Measurements from ENCODE around the gene CPPED1. TPM values are rescaled to one million over a fixed set of nuclear protein-coding genes. Genes with fewer than 3 reads are reported as not detected.

Gene CPPED1
- total and polyA plus RNA-seq, 2 of the 4 experiments (the other 2 are of a cell fraction) = 5.1 to 6.5 TPM

- POLR2A ChIA-PET (ENCODE audit: unreplicated experiment) = no interaction called here
These were observed 5.5 kb downstream of the CPPED1 start for GRCh38 chr16:12798171-12798570.

More at GRCh38 chr16:12798171-12798570, 5.5 kb downstream of the CPPED1 start:
- TF ChIP-seq CHD1 (IDR thresholded peaks at IDR 0.05; ENCODE audit: low read depth, low read length) (no peak), ELK1 (IDR thresholded peaks at IDR 0.05; ENCODE audit: borderline replicate concordance, low read depth, low read length) (no peak), MXI1 (IDR thresholded peaks at IDR 0.05; ENCODE audit: borderline replicate concordance, low read depth, low read length) (no peak), MAFK (IDR thresholded peaks at IDR 0.05; ENCODE audit: low read depth, low read length) (no peak), BHLHE40 (IDR thresholded peaks at IDR 0.05; ENCODE audit: low read depth, low read length) (no peak), MAZ (IDR thresholded peaks at IDR 0.05; ENCODE audit: borderline replicate concordance, low read depth, low read length) (no peak), CEBPB (IDR thresholded peaks at IDR 0.05; ENCODE audit: low read depth, low read length) (no peak), FOS (IDR thresholded peaks at IDR 0.05; ENCODE audit: low read depth, low read length) (no peak), RFX5 (IDR thresholded peaks at IDR 0.05; ENCODE audit: low read depth, low read length) (no peak), CTCF (conservative IDR thresholded peaks at IDR 0.05; ENCODE audit: low read depth, low read length) (no peak), RAD21 (IDR thresholded peaks at IDR 0.05; ENCODE audit: low read length) (no peak), SMC3 (IDR thresholded peaks at IDR 0.05; ENCODE audit: low read depth, low read length) (no peak), NFE2L2 (IDR thresholded peaks at IDR 0.05; ENCODE audit: low read depth, low read length) (no peak), POLR2A (IDR thresholded peaks at IDR 0.05; ENCODE audit: low read depth, low read length) (no peak), RCOR1 (IDR thresholded peaks at IDR 0.05; ENCODE audit: insufficient replicate concordance, low read length) (no peak)
- H2BK5ac ChIP-seq (ENCODE audit: low read depth, low read length, poor library complexity, severe bottlenecking) = no peak overlapping the region
- H2BK20ac ChIP-seq (ENCODE audit: low read depth, low read length) = no peak overlapping the region
- H3K23ac ChIP-seq (ENCODE audit: low read depth, low read length) = no peak overlapping the region
- ATAC-seq (ENCODE audit: low read depth) (no peak), DNase-seq (no peak)
- no peak overlapping the region for H3K14ac ChIP-seq (replicated peaks; ENCODE audit: low read depth, low read length)
- no peak overlapping the region for H3K18ac ChIP-seq (ENCODE audit: low read depth, low read length)
- H4K20me1 ChIP-seq (ENCODE audit: insufficient read depth, low read length) = no peaks in the 10 kb centered on the region
- no peaks in the 10 kb centered on the region for H3K9me3 ChIP-seq (ENCODE audit: control insufficient read depth, insufficient read depth, low read length)
- intact Hi-C loops (cut with micrococcal nuclease) (no loop called here), in situ Hi-C loops (cut with MboI; ENCODE audit: low sequenced_read_pairs) (no loop called here), dilution Hi-C loops (cut with HindIII; ENCODE audit: low sequenced_read_pairs, unreplicated experiment) (no loop called here)
- H3K4me1 ChIP-seq (ENCODE audit: control insufficient read depth, insufficient read depth, low read length) = peaks cover 4% of the 10 kb centered on the region
- H2BK15ac ChIP-seq (ENCODE audit: low read depth, low read length) = no peak overlapping the region
- H3K79me1 ChIP-seq (ENCODE audit: low read depth in 1 of 2, low read length in 2 of 2) = peaks cover 7 to 15% of the 10 kb centered on the region in 2 experiments; a peak in 3 of 4 replicates
- H3K4ac ChIP-seq (ENCODE audit: low read depth, low read length) = no peak overlapping the region
- no peaks in the 10 kb centered on the region for H3K36me3 ChIP-seq (ENCODE audit: control insufficient read depth, insufficient read depth, low read length)
- no peak overlapping the region for H4K91ac ChIP-seq (ENCODE audit: insufficient read depth, low read depth, low read length)
- no peak overlapping the region for H2AK9ac ChIP-seq (replicated peaks; ENCODE audit: low read depth, low read length, poor library complexity)
- H3K27me3 ChIP-seq (ENCODE audit: control insufficient read depth, insufficient read depth, low read length) = no peaks in the 10 kb centered on the region
- H2BK120ac ChIP-seq (ENCODE audit: low read depth, low read length) = no peak overlapping the region
- H3K4me3 ChIP-seq (ENCODE audit: insufficient read depth, low read depth, low read length) = no peak overlapping the region
- no peak overlapping the region for H2AFZ ChIP-seq (replicated peaks; ENCODE audit: low read length, poor library complexity)
- CTCF ChIA-PET = interaction anchor here (0.6 kb wide), 1 partner anchor 14 kb away, joined by 4 read pairs; no protein-coding TSS in a partner anchor
- H4K8ac ChIP-seq (ENCODE audit: low read depth in 2 of 2, low read length in 2 of 2) = no peak overlapping the region
- H3K9me1 ChIP-seq (ENCODE audit: insufficient read depth, low read length) = no peaks in the 10 kb centered on the region
- no peak overlapping the region for H2AK5ac ChIP-seq (ENCODE audit: low read depth, low read length)
- no peak overlapping the region for H3K27ac ChIP-seq (ENCODE audit: insufficient read depth, low read length)
- no TSS peak for BruUV-seq (replicated peaks)
- H4K5ac ChIP-seq (ENCODE audit: low read depth, low read length) = no peak overlapping the region
- H3K56ac ChIP-seq (ENCODE audit: extremely low read depth, insufficient read depth, low read length) = no peak overlapping the region
- H3K4me2 ChIP-seq (ENCODE audit: low read depth, low read length) = no peak overlapping the region
- no peak overlapping the region for H3K9ac ChIP-seq (ENCODE audit: low read depth, low read length)

Data from IMR-90 (cell line).